CD4-positive, alpha-beta memory T cell (primary cell): ENCODE data around the gene ATP8B4. TPM values are rescaled to one million over a fixed set of nuclear protein-coding genes. Genes with fewer than 3 reads are reported as not detected.
A peak's percentile ranks its signal among the peaks of the same experiment; 100 is the strongest.

Experiments used
- CTCF ChIA-PET: fragments of 350-600 bp; sonication (Branson Sonifier 250); formaldehyde crosslinking; loops from one replicate; lab custom pipeline; 2021; ENCODE audit warnings: inconsistent platforms; ENCODE audit not compliant: partially characterized antibody; lab: Charles Lee
- POLR2A ChIA-PET: fragments of 350-600 bp; sonication (Branson Sonifier 250); formaldehyde crosslinking; loops from one replicate; lab custom pipeline; 2021; ENCODE audit not compliant: partially characterized antibody; lab: Charles Lee
- DNase-seq, 5 donors: peaks; one replicate each; pipeline versions ENCODE4 v3.0.0 to v3.0.0-alpha.2; 2020 to 2022; ENCODE audit warnings: mixed read lengths in 1 of 5
- H3K27ac ChIP-seq: one replicate; pipeline ENCODE4 v1.7.0; 2013; ENCODE audit warnings: low read depth, low read length
- H3K27me3 ChIP-seq: 2 replicates; pipeline ENCODE4 v1.7.0; 2013; ENCODE audit warnings: mild to moderate bottlenecking, low read length, moderate library complexity; ENCODE audit not compliant: insufficient read depth
- H3K36me3 ChIP-seq: 2 replicates; pipeline ENCODE4 v1.7.0; 2013; ENCODE audit warnings: mild to moderate bottlenecking, low read length, moderate library complexity; ENCODE audit not compliant: insufficient read depth
- H3K4me1 ChIP-seq: 2 replicates; pipeline ENCODE4 v1.7.0; 2013; ENCODE audit warnings: mild to moderate bottlenecking, low read length, moderate library complexity; ENCODE audit not compliant: insufficient read depth
- H3K4me3 ChIP-seq, 2 donors: one replicate each; pipeline ENCODE4 v1.7.0; 2013; ENCODE audit warnings: low read length in 2 of 2, mild to moderate bottlenecking in 1 of 2
- H3K9me3 ChIP-seq, 2 donors: one replicate each; pipeline ENCODE4 v1.7.0; 2013; ENCODE audit warnings: low read length in 2 of 2, control low read depth in 1 of 2; ENCODE audit not compliant: control insufficient read depth in 1 of 2
- H3K27ac Mint-ChIP-seq, 7 donors: one replicate each; pipeline ENCODE4 v1.8.0; 2020 to 2021; ENCODE audit warnings: mixed read lengths in 7 of 7, mild to moderate bottlenecking in 6 of 7, inconsistent platforms in 3 of 7, moderate library complexity in 3 of 7
- H3K27me3 Mint-ChIP-seq, 2 donors: one replicate each; pipeline ENCODE4 v1.8.0; 2020 to 2021; ENCODE audit warnings: mixed read lengths in 2 of 2
- H3K36me3 Mint-ChIP-seq, 2 donors: one replicate each; pipeline ENCODE4 v1.8.0; 2020 to 2021; ENCODE audit warnings: mixed read lengths in 2 of 2, inconsistent platforms in 1 of 2, mild to moderate bottlenecking in 1 of 2
- H3K4me1 Mint-ChIP-seq, 4 donors: one replicate each; pipeline ENCODE4 v1.8.0; 2020 to 2021; ENCODE audit warnings: mixed read lengths in 4 of 4, mild to moderate bottlenecking in 1 of 4
- H3K4me3 Mint-ChIP-seq, 8 donors: one replicate each; pipeline ENCODE4 v1.8.0; 2020 to 2021; ENCODE audit warnings: mixed read lengths in 8 of 8, mild to moderate bottlenecking in 7 of 8, moderate library complexity in 6 of 8, inconsistent platforms in 3 of 8
- H3K9me3 Mint-ChIP-seq, 8 donors: one replicate each; pipeline ENCODE4 v1.8.0; 2020 to 2021; ENCODE audit warnings: mixed read lengths in 8 of 8, mild to moderate bottlenecking in 5 of 8, inconsistent platforms in 3 of 8, moderate library complexity in 1 of 8
- intact Hi-C: fragments of 100-400 bp; cut with micrococcal nuclease; formaldehyde crosslinking; loops from one replicate; pipeline ENCODE4 v1.15.1; 2023
- polyA plus RNA-seq, 2 donors: library from polyadenylated mRNA; unstranded; fragments of 300-500 nt; fragmentation: Illumina TruSeq; gene quantifications; one replicate each; pipeline ENCODE4 v1.2.3, GENCODE V29; 2021
- total RNA-seq, 2 experiments: library from RNA; stranded (reverse); gene quantifications; one replicate each; pipeline ENCODE4 v1.2.3, GENCODE V29; 2021

ATP8B4 gene
- total and polyA plus RNA-seq, 4 experiments from 2014 or later, result 0.11 to 0.67 (median 0.44) TPM; not detected in 1

GRCh38 chr15:50146632-50147031, 27.6 kb upstream of the ATP8B4 start:
- Histone ChIP-seq H3K9me3 (no peaks in the 10 kb centered on the region), H3K4me1 (no peaks in the 10 kb centered on the region), H3K4me3 (no peak overlapping the region), H3K27ac (no peak overlapping the region), H3K27me3 (no peaks in the 10 kb centered on the region), H3K36me3 (no peaks in the 10 kb centered on the region)
- H3K4me1 Mint-ChIP-seq, result no peaks in the 10 kb centered on the region
- no peaks in the 10 kb centered on the region for H3K27me3 Mint-ChIP-seq
- no peak overlapping the region for H3K27ac Mint-ChIP-seq
- ChIA-PET CTCF (interaction anchor here (1.9 to 8.3 kb wide), 2 partner anchors 21 to 1286 kb away, joined by 9 to 81 read pairs; no protein-coding TSS in a partner anchor), POLR2A (no interaction called here)
- H3K9me3 Mint-ChIP-seq, result no peaks in the 10 kb centered on the region
- no peaks in the 10 kb centered on the region for H3K36me3 Mint-ChIP-seq
- intact Hi-C loops, result loop anchor here (5.0 to 10.0 kb wide), 3 partner anchors 168 to 1862 kb away; partner anchors contain the start of gene AP4E1
- H3K4me3 Mint-ChIP-seq, result no peak overlapping the region
- DNase-seq, result no peak

GRCh38 chr15:50145451-50145872, 26.4 kb upstream of the ATP8B4 start:
- H3K27me3 Mint-ChIP-seq, result no peaks in the 10 kb centered on the region
- H3K36me3 Mint-ChIP-seq, result no peaks in the 10 kb centered on the region
- H3K4me1 Mint-ChIP-seq, result no peaks in the 10 kb centered on the region
- no peak overlapping the region for H3K27ac ChIP-seq
- POLR2A ChIA-PET, result no interaction called here
- H3K9me3 Mint-ChIP-seq, result no peaks in the 10 kb centered on the region
- CTCF ChIA-PET, result interaction anchor here (0.6 to 8.3 kb wide), 12 partner anchors 10 to 1290 kb away, joined by 3 to 81 read pairs (median 6); no protein-coding TSS in a partner anchor
- H3K36me3 ChIP-seq, result no peaks in the 10 kb centered on the region
- H3K4me1 ChIP-seq, result no peaks in the 10 kb centered on the region
- DNase-seq, result peak in 4 of 5 donors; percentile 28 to 50 (median 34)
- no peaks in the 10 kb centered on the region for H3K27me3 ChIP-seq
- intact Hi-C loops, result loop anchor here (1.0 to 10.0 kb wide), 4 partner anchors 169 to 1861 kb away; partner anchors contain the start of gene AP4E1
- H3K4me3 ChIP-seq, result no peak overlapping the region
- H3K4me3 Mint-ChIP-seq, result no peak overlapping the region
- no peaks in the 10 kb centered on the region for H3K9me3 ChIP-seq
- no peak overlapping the region for H3K27ac Mint-ChIP-seq

GRCh38 chr15:50144341-50145120, 25.5 kb upstream of the ATP8B4 start:
- no peak for DNase-seq
- Histone ChIP-seq H3K36me3 (no peaks in the 10 kb centered on the region), H3K9me3 (no peaks in the 10 kb centered on the region), H3K4me3 (no peak overlapping the region), H3K27me3 (no peaks in the 10 kb centered on the region), H3K27ac (no peak overlapping the region), H3K4me1 (no peaks in the 10 kb centered on the region)
- Mint-ChIP-seq H3K9me3 (no peaks in the 10 kb centered on the region), H3K4me3 (no peak overlapping the region), H3K36me3 (no peaks in the 10 kb centered on the region), H3K27ac (no peak overlapping the region), H3K27me3 (no peaks in the 10 kb centered on the region), H3K4me1 (no peaks in the 10 kb centered on the region)
- intact Hi-C loops, result loop anchor here (1.0 to 10.0 kb wide), 4 partner anchors 170 to 1860 kb away; partner anchors contain the start of gene AP4E1
- ChIA-PET POLR2A (no interaction called here), CTCF (interaction anchor here (0.6 to 8.3 kb wide), 13 partner anchors 9 to 1289 kb away, joined by 3 to 81 read pairs (median 5); no protein-coding TSS in a partner anchor)

GRCh38 chr15:50143255-50143860, 24.3 kb upstream of the ATP8B4 start:
- Mint-ChIP-seq H3K36me3 (no peaks in the 10 kb centered on the region), H3K27me3 (peaks cover 0 to 2% of the 10 kb centered on the region in 2 donors), H3K4me3 (no peak overlapping the region), H3K9me3 (no peaks in the 10 kb centered on the region), H3K4me1 (no peaks in the 10 kb centered on the region), H3K27ac (no peak overlapping the region)
- H3K27me3 ChIP-seq, result no peaks in the 10 kb centered on the region
- no peaks in the 10 kb centered on the region for H3K36me3 ChIP-seq
- DNase-seq, result no peak
- ChIA-PET CTCF (interaction anchor here (0.7 to 8.3 kb wide), 4 partner anchors 12 to 1282 kb away, joined by 3 to 81 read pairs (median 4); no protein-coding TSS in a partner anchor), POLR2A (no interaction called here)
- no peaks in the 10 kb centered on the region for H3K9me3 ChIP-seq
- intact Hi-C loops, result loop anchor here (10.0 kb wide), 2 partner anchors 171 to 1859 kb away; no protein-coding TSS in a partner anchor
- no peaks in the 10 kb centered on the region for H3K4me1 ChIP-seq
- H3K27ac ChIP-seq, result no peak overlapping the region
- no peak overlapping the region for H3K4me3 ChIP-seq

DNA sequence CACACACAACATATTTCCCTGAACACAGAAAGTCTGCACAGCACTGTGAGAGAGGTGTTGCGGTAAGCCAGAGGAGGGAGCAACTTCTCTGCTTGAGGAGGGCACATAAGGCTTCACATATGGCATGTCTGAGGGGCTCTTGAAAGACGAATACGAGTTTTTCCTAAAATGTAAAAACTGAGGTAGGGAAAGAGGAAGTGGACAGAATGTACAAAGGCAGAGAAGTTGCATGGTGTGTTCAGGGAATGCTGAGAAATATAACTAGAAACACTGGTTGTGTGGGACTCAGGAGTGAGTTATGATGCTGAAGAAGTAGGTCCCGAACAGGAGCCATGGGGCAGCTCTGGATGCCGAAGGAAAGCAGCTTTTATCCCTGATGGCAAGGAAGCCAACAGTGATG, 22.8 kb upstream of the ATP8B4 start:
- peaks cover 0 to 4% of the 10 kb centered on the region in 2 donors for H3K27me3 Mint-ChIP-seq
- no peaks in the 10 kb centered on the region for H3K9me3 Mint-ChIP-seq
- H3K9me3 ChIP-seq, result no peaks in the 10 kb centered on the region
- no peak overlapping the region for H3K27ac Mint-ChIP-seq
- H3K36me3 Mint-ChIP-seq, result no peaks in the 10 kb centered on the region
- ChIA-PET CTCF (interaction anchor here (0.7 to 8.3 kb wide), 2 partner anchors 996 to 1281 kb away, joined by 3 to 81 read pairs; no protein-coding TSS in a partner anchor), POLR2A (no interaction called here)
- H3K36me3 ChIP-seq, result no peaks in the 10 kb centered on the region
- no peaks in the 10 kb centered on the region for H3K4me1 ChIP-seq
- H3K27ac ChIP-seq, result no peak overlapping the region
- DNase-seq, result no peak
- H3K4me3 ChIP-seq, result no peak overlapping the region
- intact Hi-C loops, result loop anchor here (10.0 kb wide), 2 partner anchors 173 to 1857 kb away; no protein-coding TSS in a partner anchor
- H3K27me3 ChIP-seq, result no peaks in the 10 kb centered on the region
- H3K4me1 Mint-ChIP-seq, result no peaks in the 10 kb centered on the region
- no peak overlapping the region for H3K4me3 Mint-ChIP-seq

GRCh38 chr15:50140983-50141382, 21.9 kb upstream of the ATP8B4 start:
- no peaks in the 10 kb centered on the region for H3K4me1 ChIP-seq

More at GRCh38 chr15:50140983-50141382, 21.9 kb upstream of the ATP8B4 start:
- Histone ChIP-seq H3K9me3 (no peaks in the 10 kb centered on the region), H3K4me3 (no peak overlapping the region), H3K27me3 (no peaks in the 10 kb centered on the region), H3K27ac (no peak overlapping the region), H3K36me3 (no peaks in the 10 kb centered on the region)
- no peak for DNase-seq
- ChIA-PET POLR2A (no interaction called here), CTCF (interaction anchor here (8.3 kb wide), 1 partner anchor 1280 kb away, joined by 81 read pairs; no protein-coding TSS in a partner anchor)
- Mint-ChIP-seq H3K4me3 (no peak overlapping the region), H3K27me3 (peaks cover 2 to 4% of the 10 kb centered on the region in 2 donors), H3K9me3 (no peaks in the 10 kb centered on the region), H3K36me3 (no peaks in the 10 kb centered on the region), H3K27ac (no peak overlapping the region), H3K4me1 (no peaks in the 10 kb centered on the region)
- intact Hi-C loops, result loop anchor here (10.0 kb wide), 2 partner anchors 174 to 1856 kb away; no protein-coding TSS in a partner anchor
